HepG2 (cell line): Measurements from ENCODE around the gene NDUFAF8. TPM values are rescaled to one million over a fixed set of nuclear protein-coding genes. Genes with fewer than 3 reads are reported as not detected.

Experiments used
- CREM ChIP-seq, 2 experiments: sonication (generic) in 1 of 2; formaldehyde crosslinking in 1 of 2; IDR thresholded peaks; 2 replicates each; pipeline versions ENCODE4 v1.4.0 to v1.6.1; 2016 to 2020; ENCODE audit warnings: antibody characterized with exemption in 1 of 2, mild to moderate bottlenecking in 1 of 2, missing genetic modification reagents in 1 of 2
- DMAP1 ChIP-seq: IDR thresholded peaks from 2 replicates; pipeline ENCODE4 v1.6.1; 2016
- GABPA ChIP-seq, 2 experiments: IDR thresholded peaks; 2 replicates each; pipeline ENCODE4 v1.6.1; 2011 to 2016; ENCODE audit warnings: low read depth in 2 of 2, low read length in 1 of 2, missing biosample characterization in 1 of 2, missing genetic modification characterization in 1 of 2
- KMT2B ChIP-seq: IDR thresholded peaks from 2 replicates; pipeline ENCODE4 v1.6.1; 2016; ENCODE audit warnings: missing genetic modification reagents, missing compliant biosample characterization
- MAFG ChIP-seq: sonication (generic); formaldehyde crosslinking; IDR thresholded peaks from 2 replicates; pipeline ENCODE4 v1.5.1; 2020; ENCODE audit warnings: mild to moderate bottlenecking, missing genetic modification reagents
- MNT ChIP-seq: fragments of 450-650 bp; IDR thresholded peaks from 2 replicates; pipeline ENCODE4 v1.6.1; 2016
- PBX3 ChIP-seq: sonication (generic); formaldehyde crosslinking; IDR thresholded peaks from 2 replicates; pipeline ENCODE4 v1.8.1; 2023; ENCODE audit warnings: missing genetic modification reagents, inconsistent platforms, borderline replicate concordance
- SALL2 ChIP-seq: sonication (generic); formaldehyde crosslinking; IDR thresholded peaks from 2 replicates; pipeline ENCODE4 v1.8.1; 2023; ENCODE audit warnings: mild to moderate bottlenecking, missing genetic modification reagents, inconsistent platforms
- SNAPC5 ChIP-seq: sonication (generic); formaldehyde crosslinking; IDR thresholded peaks from 2 replicates; pipeline ENCODE4 v1.8.1; 2023; ENCODE audit warnings: mild to moderate bottlenecking, missing genetic modification reagents, borderline replicate concordance
- ZHX1 ChIP-seq: sonication (generic); formaldehyde crosslinking; IDR thresholded peaks from 2 replicates; pipeline ENCODE4 v1.8.1; 2022; ENCODE audit warnings: low read depth, mild to moderate bottlenecking, missing genetic modification reagents
- ZNF256 ChIP-seq: sonication (generic); formaldehyde crosslinking; conservative IDR thresholded peaks from 2 replicates; pipeline ENCODE4 v1.4.0; 2020; ENCODE audit warnings: missing genetic modification reagents
- ZNF30 ChIP-seq: sonication (generic); formaldehyde crosslinking; IDR thresholded peaks from 2 replicates; pipeline ENCODE4 v1.5.0; 2020; ENCODE audit warnings: mild to moderate bottlenecking, missing genetic modification reagents
- ZNF34 ChIP-seq: sonication (generic); formaldehyde crosslinking; IDR thresholded peaks from 2 replicates; pipeline ENCODE4 v1.4.0; 2020; ENCODE audit warnings: mild to moderate bottlenecking, missing genetic modification reagents, borderline replicate concordance
- ZNF615 ChIP-seq: sonication (generic); formaldehyde crosslinking; IDR thresholded peaks from 2 replicates; pipeline ENCODE4 v1.5.0; 2020; ENCODE audit warnings: mild to moderate bottlenecking, missing genetic modification reagents, borderline replicate concordance
- ZNF776 ChIP-seq: sonication (generic); formaldehyde crosslinking; IDR thresholded peaks from 2 replicates; pipeline ENCODE4 v1.4.0; 2020; ENCODE audit warnings: mild to moderate bottlenecking, missing genetic modification reagents
- ZNF782 ChIP-seq: sonication (generic); formaldehyde crosslinking; IDR thresholded peaks from 2 replicates; pipeline ENCODE4 v1.4.0; 2020; ENCODE audit warnings: missing genetic modification reagents, mild to moderate bottlenecking, borderline replicate concordance
- ZNF800 ChIP-seq: sonication (generic); formaldehyde crosslinking; IDR thresholded peaks from 2 replicates; pipeline ENCODE4 v1.4.0; 2020; ENCODE audit warnings: missing genetic modification reagents
- polyA plus RNA-seq, 8 experiments: library from polyadenylated mRNA; depleted of rRNA in 3 of 8; stranded (reverse) in 7 of 8; unstranded in 1 of 8; fragments of >200 nt; fragmentation: Illumina TruSeq in 4 of 8; extraction: Trizol in 4 of 8; gene quantifications; 2 replicates each; pipeline versions ENCODE4 v1.2.1 to v1.2.3, GENCODE V29; 2011 to 2016; ENCODE audit warnings: low read depth in 4 of 8, missing spikeins in 1 of 8, mixed read lengths in 1 of 8; ENCODE audit not compliant: insufficient read depth in 1 of 8
- total RNA-seq, 5 experiments: library from RNA; depleted of rRNA; stranded (reverse); fragments of >200 nt; fragmentation: Illumina TruSeq; extraction: Trizol; gene quantifications; 2 replicates each; pipeline ENCODE4 v1.2.3, GENCODE V29; 2016; ENCODE audit warnings: low read depth in 1 of 5
- TF ChIP-seq, protein P1 (sequence below): sonication (generic); formaldehyde crosslinking; IDR thresholded peaks from 2 replicates; pipeline ENCODE4 v1.4.0; 2020; ENCODE audit warnings: missing genetic modification reagents

The NDUFAF8 gene
- total and polyA plus RNA-seq, 2 of the 13 experiments (the other 11 are each of a cell fraction or from before 2014, with no cell fraction given), result 75.6 to 233 TPM

DNA sequence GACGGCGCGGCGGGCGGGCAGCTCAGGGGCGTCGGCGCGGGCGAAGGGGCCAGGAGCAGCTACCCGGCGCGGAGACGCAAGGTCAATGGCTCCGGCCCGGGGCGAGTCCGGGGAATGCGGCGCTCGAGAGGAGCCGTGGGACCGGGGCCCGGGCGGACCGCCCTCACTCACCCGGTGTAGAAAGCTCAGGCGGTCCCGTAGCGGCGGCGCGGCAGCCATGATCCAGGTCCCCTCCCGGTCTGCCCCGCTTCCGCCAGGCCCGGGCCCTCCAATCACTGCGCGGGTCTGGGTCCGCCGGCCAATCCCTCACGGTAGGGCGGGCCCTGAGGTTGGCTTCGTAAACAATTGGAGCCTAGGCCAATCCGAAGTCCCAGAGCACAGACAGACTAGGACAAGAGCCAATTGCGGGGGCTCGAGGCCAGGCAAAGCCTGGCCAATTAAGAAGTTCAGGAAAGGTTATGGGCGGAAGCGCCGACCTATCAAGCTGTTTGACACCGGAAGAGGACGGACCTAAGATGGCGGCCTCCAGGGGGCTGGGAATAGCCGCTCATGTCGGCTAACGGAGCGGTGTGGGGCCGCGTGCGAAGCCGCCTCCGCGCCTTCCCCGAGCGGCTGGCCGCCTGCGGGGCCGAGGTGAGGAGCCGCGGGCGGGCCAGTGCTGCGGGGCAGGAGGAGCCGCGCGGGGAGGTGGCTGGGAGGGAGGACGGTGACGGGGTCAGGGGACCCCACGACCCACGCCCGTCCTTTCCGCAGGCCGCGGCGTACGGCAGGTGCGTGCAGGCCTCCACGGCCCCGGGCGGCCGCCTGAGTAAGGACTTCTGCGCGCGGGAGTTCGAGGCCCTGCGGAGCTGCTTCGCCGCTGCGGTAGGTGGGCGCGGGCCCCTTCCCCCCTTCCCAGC, at the start of gene NDUFAF8, which contains the start of gene TEPSIN (continued):
- TF ChIP-seq ZNF34 (CRISPR knock-in tag) (no peak), PBX3 (CRISPR knock-in tag) (peak; percentile 95), KMT2B (CRISPR knock-in tag) (peak; percentile 77), SALL2 (0 out of 2 replicates have a peak, but pooled peaks have one; percentile 18), ZNF800 (CRISPR knock-in tag) (peak; percentile 52; the same call in 1 of the 2 replicates), MAFG (CRISPR knock-in tag) (no peak), MNT (peak; percentile 47; the same call in 1 of the 2 replicates), ZNF776 (peak; percentile 67; the same call in 1 of the 2 replicates), ZNF256 (no peak), ZNF30 (no peak), ZNF782 (CRISPR knock-in tag) (no peak; the same call in 1 of the 2 replicates), CREM (IDR thresholded peaks at IDR 0.05) (peak; percentile 83), CREM (CRISPR knock-in tag; IDR thresholded peaks at IDR 0.05) (no peak), DMAP1 (CRISPR knock-in tag) (no peak; the same call in 1 of the 2 replicates), ZNF615 (no peak), SNAPC5 (no peak), GABPA (IDR thresholded peaks at IDR 0.05; ENCODE audit: low read depth, low read length) (peak; percentile 78), GABPA (CRISPR knock-in tag; IDR thresholded peaks at IDR 0.05; ENCODE audit: low read depth) (peak; percentile 92), ZHX1 (CRISPR knock-in tag) (no peak; the same call in 1 of the 2 replicates)
- TF ChIP-seq, protein P1, sequence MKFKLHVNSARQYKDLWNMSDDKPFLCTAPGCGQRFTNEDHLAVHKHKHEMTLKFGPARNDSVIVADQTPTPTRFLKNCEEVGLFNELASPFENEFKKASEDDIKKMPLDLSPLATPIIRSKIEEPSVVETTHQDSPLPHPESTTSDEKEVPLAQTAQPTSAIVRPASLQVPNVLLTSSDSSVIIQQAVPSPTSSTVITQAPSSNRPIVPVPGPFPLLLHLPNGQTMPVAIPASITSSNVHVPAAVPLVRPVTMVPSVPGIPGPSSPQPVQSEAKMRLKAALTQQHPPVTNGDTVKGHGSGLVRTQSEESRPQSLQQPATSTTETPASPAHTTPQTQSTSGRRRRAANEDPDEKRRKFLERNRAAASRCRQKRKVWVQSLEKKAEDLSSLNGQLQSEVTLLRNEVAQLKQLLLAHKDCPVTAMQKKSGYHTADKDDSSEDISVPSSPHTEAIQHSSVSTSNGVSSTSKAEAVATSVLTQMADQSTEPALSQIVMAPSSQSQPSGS (CRISPR knock-in tag), result no peak
